HG03066 (cell line): ENCODE data around the gene LHX3.

Source experiments
- ATAC-seq: cut with Tn5 transposase; IDR thresholded peaks from one replicate; pipeline ENCODE4 v1.9.1; 2021; ENCODE audit warnings: low read depth; ENCODE audit not compliant: unreplicated experiment

Gene LHX3

GRCh38 chr9:136204838-136205706 is at the start of gene LHX3:
Gene LHX3, minus strand, starts transcription at chr9:136205128. Its CDS starts 116 bp downstream, at chr9:136205012.
- no peak for ATAC-seq

GRCh38 chr9:136253246-136254130 is 48.6 kb upstream of the LHX3 start:
- no peak for ATAC-seq

GRCh38 chr9:136252846-136253245 is 47.9 kb upstream of the LHX3 start:
- ATAC-seq = no peak

- no peak for ATAC-seq
These were observed 47.4 kb upstream of the LHX3 start for GRCh38 chr9:136252281-136252680.

- ATAC-seq = no peak
These were observed 46.6 kb upstream of the LHX3 start for GRCh38 chr9:136251264-136252115.

- no peak for ATAC-seq
These were observed 45.7 kb upstream of the LHX3 start for GRCh38 chr9:136250676-136251075.

- no peak for ATAC-seq
These were observed 45.1 kb upstream of the LHX3 start for GRCh38 chr9:136249877-136250559.

GRCh38 chr9:136248951-136249876 is 44.3 kb upstream of the LHX3 start:
- no peak for ATAC-seq

GRCh38 chr9:136247947-136248637 is 43.2 kb upstream of the LHX3 start:
- no peak for ATAC-seq

- ATAC-seq = no peak
These were observed 42.6 kb upstream of the LHX3 start for GRCh38 chr9:136247551-136247916.

- ATAC-seq = no peak
These were observed 42.1 kb upstream of the LHX3 start for GRCh38 chr9:136246849-136247550.

- no peak for ATAC-seq
These were observed 40.6 kb upstream of the LHX3 start, which contains the start of gene QSOX2 for GRCh38 chr9:136245219-136246150. Gene QSOX2, minus strand, starts transcription at chr9:136245812. Its CDS starts 9 bp downstream, at chr9:136245803.

GRCh38 chr9:136244969-136245218 is 40.0 kb upstream of the LHX3 start:
- no peak for ATAC-seq

- ATAC-seq = no peak
These were observed 39.4 kb upstream of the LHX3 start for GRCh38 chr9:136244122-136244968.

- ATAC-seq = no peak
These were observed 38.7 kb upstream of the LHX3 start for GRCh38 chr9:136243631-136244030.

GRCh38 chr9:136242918-136243525 is 38.1 kb upstream of the LHX3 start:
- ATAC-seq = no peak
